Ishikawa (cell line): ENCODE results near the gene AGAP1.

Experiments
- CEBPB ChIP-seq: IDR thresholded peaks from 2 replicates; pipeline ENCODE4 v1.6.1; 2012
- CREB1 ChIP-seq: IDR thresholded peaks from 2 replicates; pipeline ENCODE4 v1.6.1; 2012; ENCODE audit warnings: low read depth
- EGR1 ChIP-seq: IDR thresholded peaks from 2 replicates; pipeline ENCODE4 v1.6.1; 2012
- EP300 ChIP-seq: IDR thresholded peaks from 2 replicates; pipeline ENCODE4 v1.6.1; 2012; ENCODE audit warnings: borderline replicate concordance
- FOXM1 ChIP-seq: IDR thresholded peaks from 2 replicates; pipeline ENCODE4 v1.6.1; 2012; ENCODE audit warnings: low read depth, borderline replicate concordance
- NFIC ChIP-seq: IDR thresholded peaks from 2 replicates; pipeline ENCODE4 v1.6.1; 2012
- RAD21 ChIP-seq: IDR thresholded peaks from 2 replicates; pipeline ENCODE4 v1.6.1; 2012; ENCODE audit warnings: low read depth
- REST ChIP-seq: IDR thresholded peaks from 2 replicates; pipeline ENCODE4 v1.6.1; 2012; ENCODE audit warnings: low read depth, mild to moderate bottlenecking
- TAF1 ChIP-seq: IDR thresholded peaks from 2 replicates; pipeline ENCODE4 v1.6.1; 2012; ENCODE audit warnings: low read depth, mild to moderate bottlenecking
- TCF12 ChIP-seq: IDR thresholded peaks from 2 replicates; pipeline ENCODE4 v1.6.1; 2012; ENCODE audit warnings: low read depth
- TEAD4 ChIP-seq: IDR thresholded peaks from 2 replicates; pipeline ENCODE4 v1.6.1; 2012
- USF1 ChIP-seq: IDR thresholded peaks from 2 replicates; pipeline ENCODE4 v1.6.1; 2012
- YY1 ChIP-seq: IDR thresholded peaks from 2 replicates; pipeline ENCODE4 v1.6.1; 2012; ENCODE audit warnings: low read depth
- ZBTB7A ChIP-seq: IDR thresholded peaks from 2 replicates; pipeline ENCODE4 v1.6.1; 2012; ENCODE audit warnings: low read depth
- TF ChIP-seq, protein P1 (sequence below): IDR thresholded peaks from 2 replicates; pipeline ENCODE4 v1.6.1; 2012

AGAP1 gene

GRCh38 chr2:235661167-235661937, 167.5 kb downstream of the AGAP1 start:
- TF ChIP-seq YY1, result no peak
- no peak for TF ChIP-seq TCF12
- TF ChIP-seq, protein P1, sequence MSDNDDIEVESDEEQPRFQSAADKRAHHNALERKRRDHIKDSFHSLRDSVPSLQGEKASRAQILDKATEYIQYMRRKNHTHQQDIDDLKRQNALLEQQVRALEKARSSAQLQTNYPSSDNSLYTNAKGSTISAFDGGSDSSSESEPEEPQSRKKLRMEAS, result no peak
- TF ChIP-seq EGR1, result no peak
- no peak for TF ChIP-seq ZBTB7A
- no peak for TF ChIP-seq RAD21

GRCh38 chr2:235661952-235662351, 168.1 kb downstream of the AGAP1 start:
- no peak for TF ChIP-seq USF1
- no peak for TF ChIP-seq RAD21
- no peak for TF ChIP-seq EP300

DNA sequence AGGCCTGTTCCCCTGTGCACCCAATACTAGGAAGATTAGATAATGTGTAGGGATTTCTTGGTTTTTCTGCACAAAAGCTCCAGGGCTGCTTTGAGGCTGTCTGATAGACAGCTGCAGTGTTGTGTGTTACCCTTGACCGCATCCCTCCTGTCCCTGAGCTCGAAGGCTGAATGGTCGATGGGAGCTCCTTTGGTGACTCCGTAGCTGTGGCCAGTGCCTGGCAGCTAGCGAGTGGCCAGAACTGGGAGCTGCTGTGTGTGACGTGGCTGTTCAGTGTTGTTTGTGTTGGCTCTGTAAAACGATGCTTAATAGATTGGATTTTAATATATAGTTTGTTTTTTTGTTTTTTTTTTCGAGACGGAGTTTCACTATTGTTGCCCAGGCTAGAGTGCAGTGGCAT, 170.0 kb downstream of the AGAP1 start:
- TF ChIP-seq RAD21, result no peak
- TF ChIP-seq TEAD4, result no peak
- no peak for TF ChIP-seq CEBPB
- no peak for TF ChIP-seq EGR1
- TF ChIP-seq CREB1, result no peak
- no peak for TF ChIP-seq NFIC
- TF ChIP-seq REST, result no peak
- TF ChIP-seq FOXM1, result no peak
- TF ChIP-seq TAF1, result no peak
- no peak for TF ChIP-seq ZBTB7A
- TF ChIP-seq USF1, result no peak
- TF ChIP-seq YY1, result no peak
- no peak for TF ChIP-seq TCF12
- TF ChIP-seq, protein P1, result no peak
- TF ChIP-seq EP300, result no peak

GRCh38 chr2:235665661-235666212, 171.9 kb downstream of the AGAP1 start:
- TF ChIP-seq ZBTB7A, result no peak
- TF ChIP-seq TAF1, result no peak

DNA sequence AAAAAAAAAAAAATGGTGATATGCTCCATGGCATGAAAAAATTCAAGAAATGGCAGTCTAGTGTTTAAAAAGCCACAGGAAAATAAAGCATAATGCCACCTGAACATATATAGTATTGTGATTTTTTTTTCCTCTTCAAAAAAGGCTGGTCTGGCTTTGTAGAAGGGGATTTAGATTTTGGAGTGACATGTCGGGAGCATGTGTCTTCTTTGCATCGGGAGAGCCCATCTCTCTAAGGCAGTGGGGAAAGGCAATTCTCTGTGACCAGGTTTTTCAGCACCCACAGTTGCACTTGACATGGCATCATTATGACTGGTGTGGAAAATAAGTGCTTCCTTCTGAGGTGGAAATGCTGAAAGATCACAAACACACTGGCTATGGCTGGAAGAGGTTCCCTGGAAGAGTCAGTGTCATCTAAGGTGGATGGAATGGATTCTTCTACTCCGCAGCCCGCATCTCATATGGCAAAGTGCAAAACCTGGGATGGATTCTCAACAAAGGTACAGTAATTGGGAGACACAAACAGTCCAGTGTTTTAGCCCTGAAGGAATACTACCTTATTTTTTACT, 172.5 kb downstream of the AGAP1 start:
- TF ChIP-seq EGR1 (no peak), FOXM1 (no peak), EP300 (peak; percentile 22; the same call in 1 of the 2 replicates), TAF1 (no peak), REST (no peak), USF1 (no peak)
- TF ChIP-seq, protein P1, result peak; percentile 67

DNA sequence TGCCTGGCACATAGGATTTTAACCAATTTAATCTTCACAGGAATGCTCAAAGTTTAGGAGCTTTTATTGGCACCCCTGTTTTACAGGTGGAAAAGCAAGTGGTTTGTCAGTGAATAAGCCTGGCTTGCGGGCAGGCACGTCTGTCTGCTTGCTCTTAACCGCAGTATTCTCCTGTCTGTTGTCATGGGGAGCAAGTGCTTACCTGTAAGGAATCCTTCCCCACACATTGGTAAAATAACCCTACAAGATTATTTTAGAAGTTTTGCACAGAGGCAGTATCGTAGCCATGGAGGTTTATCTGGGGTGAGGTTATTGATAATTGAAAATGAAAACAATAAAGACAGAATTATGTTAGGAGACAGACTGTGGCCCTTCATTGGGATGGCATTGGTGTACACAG, 174.9 kb downstream of the AGAP1 start:
- TF ChIP-seq ZBTB7A (no peak), REST (no peak), FOXM1 (no peak), YY1 (no peak), NFIC (no peak), USF1 (no peak), CREB1 (no peak), CEBPB (no peak), EGR1 (no peak), EP300 (no peak), TEAD4 (no peak), RAD21 (no peak), TAF1 (no peak), TCF12 (no peak)
- TF ChIP-seq, protein P1, result no peak
